Measurements from ENCODE around the gene CDKL2.

GRCh38 chr4:75671802-75672421 lies 41.6 kb upstream of the CDKL2 start:
- TF ChIP-seq CTCF (IDR thresholded peaks at IDR 0.05) (no peak), POLR2A (IDR thresholded peaks at IDR 0.05) (no peak)

Measured in vagina (tissue), 2 donors.